Suprapubic skin (tissue), 4 donors: ENCODE results near the gene RNF125. TPM values are rescaled to one million over a fixed set of nuclear protein-coding genes. Genes with fewer than 3 reads are reported as not detected.

Experiments used
- DNase-seq, 2 donors: peaks; one replicate each; pipeline ENCODE4 v3.0.0-alpha.2; 2019; ENCODE audit warnings: low spot score in 2 of 2
- H3K27ac ChIP-seq: fragments of 200-600 bp; sonication (generic); one replicate; pipeline ENCODE4 v1.5.1; 2019
- H3K27me3 ChIP-seq: fragments of 200-600 bp; sonication (generic); one replicate; pipeline ENCODE4 v1.5.1; 2019
- H3K36me3 ChIP-seq: fragments of 200-600 bp; sonication (generic); one replicate; pipeline ENCODE4 v1.5.1; 2019
- H3K4me1 ChIP-seq: fragments of 200-600 bp; sonication (generic); one replicate; pipeline ENCODE4 v1.5.1; 2019
- H3K4me3 ChIP-seq: fragments of 200-600 bp; sonication (generic); one replicate; pipeline ENCODE4 v1.5.1; 2019; ENCODE audit warnings: mild to moderate bottlenecking
- H3K9me3 ChIP-seq: fragments of 200-600 bp; sonication (generic); one replicate; pipeline ENCODE4 v1.5.1; 2019
- CTCF ChIP-seq, 2 donors: fragments of 200-600 bp in 1 of 2; fragments of 450-650 bp in 1 of 2; sonication (generic) in 1 of 2; IDR thresholded peaks; one replicate each; pipeline ENCODE4 v1.5.1; 2016 to 2019; ENCODE audit warnings: antibody characterized with exemption in 2 of 2, mild to moderate bottlenecking in 1 of 2, moderate library complexity in 1 of 2
- EP300 ChIP-seq: sonication (generic); formaldehyde crosslinking; IDR thresholded peaks from one replicate; pipeline ENCODE4 v1.6.1; 2017; ENCODE audit warnings: antibody characterized with exemption
- POLR2A ChIP-seq, 2 donors: fragments of 450-650 bp; IDR thresholded peaks; one replicate each; pipeline ENCODE4 v1.6.1; 2017; ENCODE audit warnings: antibody characterized with exemption in 2 of 2, mild to moderate bottlenecking in 2 of 2, moderate library complexity in 2 of 2
- POLR2AphosphoS5 ChIP-seq, 3 donors: sonication (generic); formaldehyde crosslinking; IDR thresholded peaks; one replicate each; pipeline ENCODE4 v1.6.1; 2017; ENCODE audit warnings: antibody characterized with exemption in 3 of 3
- WGBS: methylation state at CpG from one replicate; pipeline ENCODE4 v1.1.5; 2018; 5-methylcytosine and 5-hydroxymethylcytosine counted together
- total RNA-seq, 4 donors: library from RNA; depleted of rRNA; stranded (reverse); fragments of >200 nt; gene quantifications; one replicate each; pipeline ENCODE4 v1.1.0, GENCODE V29; 2016

RNF125 gene
- total RNA-seq, 4 donors from 2014 or later = 5.7 to 13.4 (median 11.2) TPM

GRCh38 chr18:32091724-32092421 is 73.2 kb downstream of the RNF125 start, which contains the start of gene RNF138:
Gene RNF138 (plus strand): TSS chr18:32091874. CDS start chr18:32092777, 903 bp downstream.
- TF ChIP-seq POLR2AphosphoS5 (IDR thresholded peaks at IDR 0.05) (peak in 2 of 3 donors; percentile 53 to 87), CTCF (IDR thresholded peaks at IDR 0.05) (no peak), POLR2A (IDR thresholded peaks at IDR 0.05) (peak in 1 of 2 donors; percentile 76), EP300 (peak; percentile 16)
- H3K27ac ChIP-seq = peak within 1 kb of the TSS; percentile 100
- H3K4me3 ChIP-seq = peak within 1 kb of the TSS; percentile 99
- peaks cover 38% of the 10 kb centered on the region for H3K4me1 ChIP-seq
- H3K36me3 ChIP-seq = no peaks in the 10 kb centered on the region
- H3K9me3 ChIP-seq = no peaks in the 10 kb centered on the region
- peak; percentile 92 to 93 for DNase-seq
- H3K27me3 ChIP-seq = no peaks in the 10 kb centered on the region
- WGBS = 1% methylated on average over 39 of the region's 75 CpGs

- WGBS = under 1% methylated on average over 48 of the region's 77 CpGs
- TF ChIP-seq POLR2A (IDR thresholded peaks at IDR 0.05) (peak in 1 of 2 donors; percentile 48), EP300 (no peak), POLR2AphosphoS5 (IDR thresholded peaks at IDR 0.05) (peak in 1 of 3 donors; percentile 32)
- H3K4me1 ChIP-seq = peaks cover 43% of the 10 kb centered on the region
These were observed 73.9 kb downstream of the RNF125 start for GRCh38 chr18:32092422-32093101.

GRCh38 chr18:32093102-32093511 is 74.5 kb downstream of the RNF125 start:
- DNase-seq = peak; percentile 78 to 80

More at GRCh38 chr18:32092422-32093101, 73.9 kb downstream of the RNF125 start:
- H3K27ac ChIP-seq = peak overlapping the region; percentile 100
- H3K4me3 ChIP-seq = peak overlapping the region; percentile 99
- H3K36me3 ChIP-seq = no peaks in the 10 kb centered on the region
- DNase-seq = peak; percentile 99 to 100
- no peaks in the 10 kb centered on the region for H3K9me3 ChIP-seq
- no peaks in the 10 kb centered on the region for H3K27me3 ChIP-seq

GRCh38 chr18:32093523-32093922 is 74.9 kb downstream of the RNF125 start:
- Histone ChIP-seq H3K27me3 (no peaks in the 10 kb centered on the region), H3K4me1 (peaks cover 43% of the 10 kb centered on the region)
- 12% methylated on average over 7 of the region's 7 CpGs for WGBS

More at GRCh38 chr18:32093102-32093511, 74.5 kb downstream of the RNF125 start:
- Histone ChIP-seq H3K9me3 (no peaks in the 10 kb centered on the region), H3K27me3 (no peaks in the 10 kb centered on the region), H3K27ac (peak overlapping the region; percentile 100), H3K4me3 (peak overlapping the region; percentile 99), H3K36me3 (no peaks in the 10 kb centered on the region), H3K4me1 (peaks cover 43% of the 10 kb centered on the region)
- no peak for TF ChIP-seq EP300
- no peak for TF ChIP-seq POLR2A (IDR thresholded peaks at IDR 0.05)
- no peak for TF ChIP-seq CTCF (IDR thresholded peaks at IDR 0.05)
- TF ChIP-seq POLR2AphosphoS5 (IDR thresholded peaks at IDR 0.05) = no peak
- WGBS = under 1% methylated on average over 21 of the region's 32 CpGs

More at GRCh38 chr18:32093523-32093922, 74.9 kb downstream of the RNF125 start:
- TF ChIP-seq CTCF (IDR thresholded peaks at IDR 0.05) (no peak), POLR2A (IDR thresholded peaks at IDR 0.05) (no peak), POLR2AphosphoS5 (IDR thresholded peaks at IDR 0.05) (no peak), EP300 (no peak)
- Histone ChIP-seq H3K4me3 (peak overlapping the region; percentile 99), H3K27ac (peak overlapping the region; percentile 100), H3K36me3 (no peaks in the 10 kb centered on the region), H3K9me3 (no peaks in the 10 kb centered on the region)
- DNase-seq = no peak
